Lung (tissue), 12 donors: Measurements from ENCODE around the gene ATP5MC3. TPM values are rescaled to one million over a fixed set of nuclear protein-coding genes. Genes with fewer than 3 reads are reported as not detected.

Source experiments
- ATAC-seq: fragments of 200-7000 bp; cut with Tn5 transposase; one replicate; pipeline ENCODE4 v1.9.1; 2020; ENCODE audit warnings: moderate number of reproducible peaks; ENCODE audit not compliant: insufficient read depth, low FRiP score
- DNase-seq, 3 donors: peaks; one replicate each; pipeline ENCODE4 v3.0.0-alpha.2; 2013 to 2017
- H3K27ac ChIP-seq, 2 donors: one replicate each; pipeline ENCODE4 v1.5.1; 2013; ENCODE audit warnings: mild to moderate bottlenecking in 2 of 2, moderate library complexity in 2 of 2, control low read depth in 1 of 2, inconsistent platforms in 1 of 2, low read depth in 1 of 2, low read length in 1 of 2
- H3K27me3 ChIP-seq, 3 donors: one replicate each; pipeline ENCODE4 v1.5.1; 2013; ENCODE audit warnings: low read length in 2 of 3; ENCODE audit not compliant: control insufficient read depth in 3 of 3, insufficient read depth in 3 of 3
- H3K36me3 ChIP-seq, 4 donors: one replicate each; pipeline ENCODE4 v1.5.1; 2013; ENCODE audit warnings: low read length in 4 of 4, mild to moderate bottlenecking in 1 of 4, moderate library complexity in 1 of 4; ENCODE audit not compliant: control insufficient read depth in 4 of 4, insufficient read depth in 4 of 4
- H3K4me1 ChIP-seq, 5 donors: one replicate each; pipeline ENCODE4 v1.5.1; 2013; ENCODE audit warnings: low read length in 5 of 5, mild to moderate bottlenecking in 2 of 5, moderate library complexity in 1 of 5; ENCODE audit not compliant: control insufficient read depth in 5 of 5, insufficient read depth in 5 of 5
- H3K4me3 ChIP-seq: one replicate; pipeline ENCODE4 v1.5.1; 2013; ENCODE audit warnings: mild to moderate bottlenecking, control low read depth, moderate library complexity
- H3K9ac ChIP-seq, 2 donors: one replicate each; pipeline ENCODE4 v1.5.1; 2013; ENCODE audit warnings: low read length in 2 of 2, control low read depth in 1 of 2; ENCODE audit not compliant: insufficient read depth in 1 of 2
- H3K9me3 ChIP-seq, 4 donors: one replicate each; pipeline ENCODE4 v1.5.1; 2013; ENCODE audit warnings: low read length in 3 of 4, mild to moderate bottlenecking in 1 of 4, moderate library complexity in 1 of 4; ENCODE audit not compliant: control insufficient read depth in 4 of 4, insufficient read depth in 3 of 4
- WGBS, 2 donors: extraction: QIAGEN DNeasy Blood & Tissue Kit; methylation state at CpG; one replicate each; pipeline ENCODE4 v1.1.7; 2013; 5-methylcytosine and 5-hydroxymethylcytosine counted together
- polyA plus RNA-seq, 2 donors: library from polyadenylated mRNA; stranded (reverse); fragments of 200-250 nt; gene quantifications; one replicate each; pipeline ENCODE4 v1.2.1, GENCODE V29; 2013
- total RNA-seq, 2 donors: library from RNA; depleted of rRNA in 1 of 2; stranded (reverse); fragments of >200 nt in 1 of 2; gene quantifications; one replicate each; pipeline ENCODE4 v1.2.1, GENCODE V29; 2014 to 2021
- TF ChIP-seq, protein P1 (sequence below): IDR thresholded peaks from 2 replicates; pipeline ENCODE4 v1.5.1; 2012; ENCODE audit warnings: mild to moderate bottlenecking; ENCODE audit errors: control extremely low read depth, extremely low read depth
- donor health status: control.
- donor health status: control.
- donor health status: Bipolar disorder and iron deficiency.
- donor health status: healthy.
- donor health status: DM: yes; HTN: yes; CAD: no.

ATP5MC3 gene
- total and polyA plus RNA-seq, 4 donors = 72.0 to 255 (median 177) TPM

DNA sequence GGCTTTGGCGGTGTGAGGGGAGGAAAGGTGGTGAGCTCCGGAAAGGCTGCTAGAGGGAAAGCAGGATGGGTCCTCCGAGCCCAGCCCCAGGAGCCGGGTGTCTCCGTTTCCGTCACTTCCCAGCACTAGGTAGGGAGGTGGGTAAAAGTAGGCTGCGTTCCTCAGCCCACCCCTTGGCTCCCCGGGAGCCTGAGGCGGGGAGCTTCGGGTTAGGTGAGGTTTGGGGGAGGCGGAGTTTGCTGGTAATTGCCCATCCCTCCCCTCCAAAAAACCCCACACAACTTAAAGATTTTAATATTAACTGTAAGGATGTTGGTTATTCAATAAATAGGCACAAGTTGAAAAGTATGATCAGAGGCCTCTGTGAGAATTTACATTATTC is 13.0 kb downstream of the ATP5MC3 start:
- Histone ChIP-seq H3K36me3 (peaks cover 0 to 4% (median 2%) of the 10 kb centered on the region in 4 donors), H3K9ac (peak overlapping the region; percentile 69 to 90), H3K9me3 (no peaks in the 10 kb centered on the region), H3K27me3 (no peaks in the 10 kb centered on the region), H3K4me3 (peak overlapping the region; percentile 64), H3K4me1 (peaks cover 0 to 19% (median 3%) of the 10 kb centered on the region in 5 donors), H3K27ac (peak overlapping the region; percentile 75 to 96)
- 0 to 1% methylated on average over 11 of the region's 11 CpGs for WGBS, 2 donors
- peak; percentile 5 for ATAC-seq
- TF ChIP-seq, protein P1, sequence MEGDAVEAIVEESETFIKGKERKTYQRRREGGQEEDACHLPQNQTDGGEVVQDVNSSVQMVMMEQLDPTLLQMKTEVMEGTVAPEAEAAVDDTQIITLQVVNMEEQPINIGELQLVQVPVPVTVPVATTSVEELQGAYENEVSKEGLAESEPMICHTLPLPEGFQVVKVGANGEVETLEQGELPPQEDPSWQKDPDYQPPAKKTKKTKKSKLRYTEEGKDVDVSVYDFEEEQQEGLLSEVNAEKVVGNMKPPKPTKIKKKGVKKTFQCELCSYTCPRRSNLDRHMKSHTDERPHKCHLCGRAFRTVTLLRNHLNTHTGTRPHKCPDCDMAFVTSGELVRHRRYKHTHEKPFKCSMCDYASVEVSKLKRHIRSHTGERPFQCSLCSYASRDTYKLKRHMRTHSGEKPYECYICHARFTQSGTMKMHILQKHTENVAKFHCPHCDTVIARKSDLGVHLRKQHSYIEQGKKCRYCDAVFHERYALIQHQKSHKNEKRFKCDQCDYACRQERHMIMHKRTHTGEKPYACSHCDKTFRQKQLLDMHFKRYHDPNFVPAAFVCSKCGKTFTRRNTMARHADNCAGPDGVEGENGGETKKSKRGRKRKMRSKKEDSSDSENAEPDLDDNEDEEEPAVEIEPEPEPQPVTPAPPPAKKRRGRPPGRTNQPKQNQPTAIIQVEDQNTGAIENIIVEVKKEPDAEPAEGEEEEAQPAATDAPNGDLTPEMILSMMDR = no peak
- no peak for DNase-seq

DNA sequence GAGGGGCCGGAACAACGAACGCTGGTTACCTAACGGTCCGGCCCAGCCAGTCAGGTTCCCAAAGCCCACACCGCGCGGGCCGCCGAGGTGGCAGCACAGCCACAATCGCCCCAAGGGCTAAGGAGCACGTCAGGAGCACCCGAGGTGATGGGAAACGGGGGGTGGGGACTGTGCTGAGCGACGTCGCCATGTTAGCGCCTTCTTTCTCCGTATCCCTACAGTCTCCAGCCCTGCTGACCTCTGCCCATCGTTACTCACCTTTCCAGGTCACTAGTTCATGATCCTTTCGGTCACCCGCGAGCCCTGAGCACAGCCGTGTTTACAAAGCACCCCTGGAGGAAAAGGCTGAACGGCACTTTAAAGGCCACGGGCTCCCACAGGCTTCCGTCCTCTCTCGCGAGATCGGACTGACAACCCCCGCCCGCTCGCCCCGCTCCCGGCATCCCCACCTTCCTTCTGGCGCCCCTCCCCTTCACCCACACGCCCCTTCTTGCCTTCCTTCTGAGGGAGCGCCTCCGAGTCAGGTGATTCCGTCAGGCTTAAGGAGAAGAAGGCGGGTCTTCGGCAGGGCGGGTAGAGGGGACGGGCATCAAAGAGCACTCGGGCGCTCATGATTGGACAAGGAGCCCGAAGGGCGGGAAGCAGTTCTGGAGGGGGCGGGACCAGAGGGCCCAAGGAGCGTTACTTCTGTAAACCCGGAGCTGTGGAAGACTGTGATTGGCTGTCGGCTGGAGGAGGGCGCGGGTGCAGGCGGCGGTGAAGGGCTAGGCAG is 13.5 kb downstream of the ATP5MC3 start, which contains the start of gene ATF2:
Gene ATF2, minus strand, starts transcription at position 412 of the 772 bp plus-strand sequence. CDS start 31,760 bp downstream, outside the sequence.
- Histone ChIP-seq H3K36me3 (peaks cover 0 to 4% (median 2%) of the 10 kb centered on the region in 4 donors), H3K4me3 (peak within 1 kb of the TSS; percentile 90), H3K27me3 (no peaks in the 10 kb centered on the region), H3K4me1 (peaks cover 0 to 19% (median 3%) of the 10 kb centered on the region in 5 donors), H3K27ac (peak within 1 kb of the TSS; percentile 91 to 96), H3K9ac (peak within 1 kb of the TSS; percentile 90 to 100), H3K9me3 (no peaks in the 10 kb centered on the region)
- TF ChIP-seq, protein P1 = no peak
- peak; percentile 99 to 100 (median 100) for DNase-seq
- 0 to 1% methylated on average over 55 to 56 of the region's 56 CpGs for WGBS, 2 donors
- peak; percentile 96 for ATAC-seq

DNA sequence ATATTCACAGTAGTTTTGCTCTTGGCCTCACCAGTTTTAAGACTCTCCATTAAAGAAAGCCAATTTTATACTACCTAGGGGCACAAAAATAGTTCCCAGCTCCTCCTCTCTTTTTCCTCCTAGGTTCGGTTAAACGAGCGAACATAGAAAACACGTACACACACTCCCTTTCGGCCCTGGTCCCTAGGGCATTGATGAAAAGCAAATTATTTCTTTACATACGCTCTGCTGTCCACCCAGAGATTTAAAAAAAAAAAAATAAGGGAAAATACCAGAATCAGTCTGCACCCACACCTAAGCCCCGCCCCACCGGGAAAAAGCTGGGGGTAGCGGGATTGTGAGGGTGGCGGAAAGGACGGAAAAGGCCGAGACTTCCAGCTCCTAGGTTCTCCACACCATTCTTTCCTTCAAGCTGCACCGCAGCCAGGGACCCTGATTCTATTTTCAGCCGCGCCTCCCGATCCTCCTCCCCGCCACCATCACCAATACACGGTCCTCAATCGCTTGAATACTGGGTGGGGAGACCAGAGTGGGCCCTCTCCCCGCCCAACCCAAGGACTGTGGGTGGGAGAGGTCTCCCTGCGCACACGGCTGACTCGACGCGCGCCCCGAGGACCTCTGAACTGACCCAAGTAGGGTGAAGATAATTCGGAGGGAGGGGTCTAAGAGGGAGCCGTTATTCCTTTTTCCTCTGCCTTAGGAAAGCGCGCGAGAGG is 14.3 kb downstream of the ATP5MC3 start:
- Histone ChIP-seq H3K36me3 (peaks cover 0 to 4% (median 2%) of the 10 kb centered on the region in 4 donors), H3K4me1 (peaks cover 0 to 19% (median 3%) of the 10 kb centered on the region in 5 donors), H3K9me3 (no peaks in the 10 kb centered on the region), H3K27ac (peak overlapping the region; percentile 80 to 91), H3K9ac (peak overlapping the region; percentile 87 to 100), H3K4me3 (peak overlapping the region; percentile 90), H3K27me3 (no peaks in the 10 kb centered on the region)
- DNase-seq (peak in 1 of 3 donors; percentile 67), ATAC-seq (peak; percentile 1)
- TF ChIP-seq, protein P1 = no peak
- WGBS, 2 donors = 1% methylated on average over 29 to 32 of the region's 32 CpGs
